Stimulated activated CD8-positive, alpha-beta memory T cell treated with anti-CD3 and anti-CD28 coated beads, Interleukin-4, amount 100 ng/mL, for 24 hours (primary cell): Measurements from ENCODE around the gene C14orf119.

Source experiments
- DNase-seq: peaks from one replicate; pipeline ENCODE4 v3.0.0-alpha.2; 2020; ENCODE audit warnings: low read depth

The C14orf119 gene

GRCh38 chr14:23109769-23110168 is 14.5 kb downstream of the C14orf119 start:
- DNase-seq: no peak

GRCh38 chr14:23110579-23111365 is 15.5 kb downstream of the C14orf119 start:
- no peak for DNase-seq

GRCh38 chr14:23112359-23113178 is 17.3 kb downstream of the C14orf119 start:
- no peak for DNase-seq

GRCh38 chr14:23113431-23114119 is 18.3 kb downstream of the C14orf119 start:
- no peak for DNase-seq

- no peak for DNase-seq
These were observed 18.8 kb downstream of the C14orf119 start for GRCh38 chr14:23114120-23114458.

GRCh38 chr14:23114669-23115038 is 19.3 kb downstream of the C14orf119 start:
- no peak for DNase-seq

- DNase-seq: no peak
These were observed 19.9 kb downstream of the C14orf119 start for GRCh38 chr14:23115039-23115731.

- no peak for DNase-seq
These were observed 20.6 kb downstream of the C14orf119 start for GRCh38 chr14:23115918-23116317.

GRCh38 chr14:23117371-23118020 is 22.2 kb downstream of the C14orf119 start:
- DNase-seq: no peak

- no peak for DNase-seq
These were observed 23.4 kb downstream of the C14orf119 start, which contains the start of gene CEBPE for GRCh38 chr14:23118506-23119362. CEBPE (minus strand) TSS chr14:23119255; CDS start chr14:23119091, 164 bp downstream.

GRCh38 chr14:23119363-23120327 is 24.3 kb downstream of the C14orf119 start:
- DNase-seq: no peak

- peak; percentile 60 for DNase-seq
These were observed 25.4 kb downstream of the C14orf119 start for GRCh38 chr14:23120541-23121251.

- DNase-seq: no peak
These were observed 26.1 kb downstream of the C14orf119 start for GRCh38 chr14:23121361-23121771.

- no peak for DNase-seq
These were observed 26.8 kb downstream of the C14orf119 start for GRCh38 chr14:23122086-23122485.

- DNase-seq: no peak
These were observed 28.1 kb downstream of the C14orf119 start for GRCh38 chr14:23123419-23123818.

GRCh38 chr14:23124337-23124954 is 29.1 kb downstream of the C14orf119 start:
- DNase-seq: no peak

GRCh38 chr14:23125011-23125410 is 29.7 kb downstream of the C14orf119 start:
- no peak for DNase-seq

GRCh38 chr14:23125933-23126524 is 30.7 kb downstream of the C14orf119 start:
- no peak for DNase-seq
